ENCODE data around the gene FAM53A.

DNA sequence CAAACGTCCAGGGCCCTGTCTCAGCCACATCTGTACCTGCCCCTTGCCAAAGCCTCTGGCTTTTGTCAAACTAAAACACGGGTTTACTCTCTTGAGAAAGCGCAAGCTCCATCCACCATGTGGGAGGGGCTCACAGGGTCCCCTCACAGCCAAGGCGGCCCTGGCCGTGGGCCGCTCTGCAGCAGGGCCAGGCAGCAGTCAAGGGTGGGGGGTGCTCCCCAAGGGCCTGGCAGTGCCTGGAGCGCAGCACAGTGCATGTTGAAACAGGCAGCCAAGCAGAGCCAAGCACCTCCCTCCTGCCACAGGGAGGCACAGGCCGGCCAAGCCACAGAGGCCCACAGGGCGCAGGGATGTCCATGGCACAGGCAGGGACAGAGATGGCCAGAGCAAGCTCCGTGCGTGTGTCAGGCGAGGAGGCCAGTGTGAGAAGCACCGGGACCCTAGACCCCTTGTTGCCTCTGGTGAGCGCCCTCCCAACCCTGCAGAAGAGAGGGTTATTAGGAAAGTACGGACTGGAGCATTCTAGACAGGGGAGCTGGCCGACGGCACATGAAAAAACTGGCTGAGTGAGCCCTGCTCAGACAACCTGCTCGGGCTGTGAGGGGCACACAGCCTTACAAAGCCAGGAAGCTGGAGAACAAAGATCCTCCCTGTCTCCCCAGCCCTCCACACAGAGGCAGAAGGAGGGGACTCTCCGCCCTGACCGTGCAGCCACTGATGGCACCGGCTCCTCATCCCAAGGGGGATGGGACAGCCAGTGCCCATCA lies 39.0 kb downstream of the FAM53A start:
- TF ChIP-seq, protein P1, sequence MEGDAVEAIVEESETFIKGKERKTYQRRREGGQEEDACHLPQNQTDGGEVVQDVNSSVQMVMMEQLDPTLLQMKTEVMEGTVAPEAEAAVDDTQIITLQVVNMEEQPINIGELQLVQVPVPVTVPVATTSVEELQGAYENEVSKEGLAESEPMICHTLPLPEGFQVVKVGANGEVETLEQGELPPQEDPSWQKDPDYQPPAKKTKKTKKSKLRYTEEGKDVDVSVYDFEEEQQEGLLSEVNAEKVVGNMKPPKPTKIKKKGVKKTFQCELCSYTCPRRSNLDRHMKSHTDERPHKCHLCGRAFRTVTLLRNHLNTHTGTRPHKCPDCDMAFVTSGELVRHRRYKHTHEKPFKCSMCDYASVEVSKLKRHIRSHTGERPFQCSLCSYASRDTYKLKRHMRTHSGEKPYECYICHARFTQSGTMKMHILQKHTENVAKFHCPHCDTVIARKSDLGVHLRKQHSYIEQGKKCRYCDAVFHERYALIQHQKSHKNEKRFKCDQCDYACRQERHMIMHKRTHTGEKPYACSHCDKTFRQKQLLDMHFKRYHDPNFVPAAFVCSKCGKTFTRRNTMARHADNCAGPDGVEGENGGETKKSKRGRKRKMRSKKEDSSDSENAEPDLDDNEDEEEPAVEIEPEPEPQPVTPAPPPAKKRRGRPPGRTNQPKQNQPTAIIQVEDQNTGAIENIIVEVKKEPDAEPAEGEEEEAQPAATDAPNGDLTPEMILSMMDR (IDR thresholded peaks at IDR 0.05; ENCODE audit: low read depth, low read length, missing input control), result no peak
- no peak for TF ChIP-seq FOXA1 (IDR thresholded peaks at IDR 0.05)
- no peak for TF ChIP-seq HNF4G (IDR thresholded peaks at IDR 0.05)
- TF ChIP-seq JUND (IDR thresholded peaks at IDR 0.05), result no peak
- no peak for TF ChIP-seq HNF4A (conservative IDR thresholded peaks at IDR 0.05)
- TF ChIP-seq RAD21 (IDR thresholded peaks at IDR 0.05), result no peak
- TF ChIP-seq TAF1 (conservative IDR thresholded peaks at IDR 0.05), result no peak
- TF ChIP-seq, protein P2, sequence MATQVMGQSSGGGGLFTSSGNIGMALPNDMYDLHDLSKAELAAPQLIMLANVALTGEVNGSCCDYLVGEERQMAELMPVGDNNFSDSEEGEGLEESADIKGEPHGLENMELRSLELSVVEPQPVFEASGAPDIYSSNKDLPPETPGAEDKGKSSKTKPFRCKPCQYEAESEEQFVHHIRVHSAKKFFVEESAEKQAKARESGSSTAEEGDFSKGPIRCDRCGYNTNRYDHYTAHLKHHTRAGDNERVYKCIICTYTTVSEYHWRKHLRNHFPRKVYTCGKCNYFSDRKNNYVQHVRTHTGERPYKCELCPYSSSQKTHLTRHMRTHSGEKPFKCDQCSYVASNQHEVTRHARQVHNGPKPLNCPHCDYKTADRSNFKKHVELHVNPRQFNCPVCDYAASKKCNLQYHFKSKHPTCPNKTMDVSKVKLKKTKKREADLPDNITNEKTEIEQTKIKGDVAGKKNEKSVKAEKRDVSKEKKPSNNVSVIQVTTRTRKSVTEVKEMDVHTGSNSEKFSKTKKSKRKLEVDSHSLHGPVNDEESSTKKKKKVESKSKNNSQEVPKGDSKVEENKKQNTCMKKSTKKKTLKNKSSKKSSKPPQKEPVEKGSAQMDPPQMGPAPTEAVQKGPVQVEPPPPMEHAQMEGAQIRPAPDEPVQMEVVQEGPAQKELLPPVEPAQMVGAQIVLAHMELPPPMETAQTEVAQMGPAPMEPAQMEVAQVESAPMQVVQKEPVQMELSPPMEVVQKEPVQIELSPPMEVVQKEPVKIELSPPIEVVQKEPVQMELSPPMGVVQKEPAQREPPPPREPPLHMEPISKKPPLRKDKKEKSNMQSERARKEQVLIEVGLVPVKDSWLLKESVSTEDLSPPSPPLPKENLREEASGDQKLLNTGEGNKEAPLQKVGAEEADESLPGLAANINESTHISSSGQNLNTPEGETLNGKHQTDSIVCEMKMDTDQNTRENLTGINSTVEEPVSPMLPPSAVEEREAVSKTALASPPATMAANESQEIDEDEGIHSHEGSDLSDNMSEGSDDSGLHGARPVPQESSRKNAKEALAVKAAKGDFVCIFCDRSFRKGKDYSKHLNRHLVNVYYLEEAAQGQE (IDR thresholded peaks at IDR 0.05), result no peak
- TF ChIP-seq, protein P3, sequence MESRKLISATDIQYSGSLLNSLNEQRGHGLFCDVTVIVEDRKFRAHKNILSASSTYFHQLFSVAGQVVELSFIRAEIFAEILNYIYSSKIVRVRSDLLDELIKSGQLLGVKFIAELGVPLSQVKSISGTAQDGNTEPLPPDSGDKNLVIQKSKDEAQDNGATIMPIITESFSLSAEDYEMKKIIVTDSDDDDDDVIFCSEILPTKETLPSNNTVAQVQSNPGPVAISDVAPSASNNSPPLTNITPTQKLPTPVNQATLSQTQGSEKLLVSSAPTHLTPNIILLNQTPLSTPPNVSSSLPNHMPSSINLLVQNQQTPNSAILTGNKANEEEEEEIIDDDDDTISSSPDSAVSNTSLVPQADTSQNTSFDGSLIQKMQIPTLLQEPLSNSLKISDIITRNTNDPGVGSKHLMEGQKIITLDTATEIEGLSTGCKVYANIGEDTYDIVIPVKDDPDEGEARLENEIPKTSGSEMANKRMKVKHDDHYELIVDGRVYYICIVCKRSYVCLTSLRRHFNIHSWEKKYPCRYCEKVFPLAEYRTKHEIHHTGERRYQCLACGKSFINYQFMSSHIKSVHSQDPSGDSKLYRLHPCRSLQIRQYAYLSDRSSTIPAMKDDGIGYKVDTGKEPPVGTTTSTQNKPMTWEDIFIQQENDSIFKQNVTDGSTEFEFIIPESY (IDR thresholded peaks at IDR 0.05), result no peak
- TF ChIP-seq, protein P4, sequence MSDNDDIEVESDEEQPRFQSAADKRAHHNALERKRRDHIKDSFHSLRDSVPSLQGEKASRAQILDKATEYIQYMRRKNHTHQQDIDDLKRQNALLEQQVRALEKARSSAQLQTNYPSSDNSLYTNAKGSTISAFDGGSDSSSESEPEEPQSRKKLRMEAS (IDR thresholded peaks at IDR 0.05), result no peak
- no peak for TF ChIP-seq YY1 (IDR thresholded peaks at IDR 0.05)
- no peak for TF ChIP-seq RXRA (IDR thresholded peaks at IDR 0.05)
- TF ChIP-seq, protein P5, sequence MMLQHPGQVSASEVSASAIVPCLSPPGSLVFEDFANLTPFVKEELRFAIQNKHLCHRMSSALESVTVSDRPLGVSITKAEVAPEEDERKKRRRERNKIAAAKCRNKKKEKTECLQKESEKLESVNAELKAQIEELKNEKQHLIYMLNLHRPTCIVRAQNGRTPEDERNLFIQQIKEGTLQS (IDR thresholded peaks at IDR 0.05), result no peak
